Measurements from ENCODE around the gene DNAH12. TPM values are rescaled to one million over a fixed set of nuclear protein-coding genes. Genes with fewer than 3 reads are reported as not detected.

Gene DNAH12
- total RNA-seq, 6 experiments from 2014 or later, result under 0.01 to 0.29 (median 0.18) TPM; not detected in 1

- no peak overlapping the region for H3K4me3 ChIP-seq
- intact Hi-C loops (cut with DNase I), result no loop called here
- TF ChIP-seq CTCF (IDR thresholded peaks at IDR 0.05), result peak; percentile 37 to 45 (median 41)
- TF ChIP-seq POLR2A (IDR thresholded peaks at IDR 0.05), result no peak
- no peaks in the 10 kb centered on the region for H3K4me1 ChIP-seq
- no peak overlapping the region for H3K27ac ChIP-seq
- H3K27me3 ChIP-seq, result no peaks in the 10 kb centered on the region
- no peak for DNase-seq
- H3K36me3 ChIP-seq, result no peaks in the 10 kb centered on the region
- H3K9me3 ChIP-seq, result no peaks in the 10 kb centered on the region
- ATAC-seq, result peak; percentile 66 to 83 (median 74)
- WGBS (ENCODE audit: insufficient coverage, low coverage, low lambda C conversion rate, missing lambda C conversion rate), result 31% methylated on average over 4 of the region's 4 CpGs
Observed at GRCh38 chr3:57434041-57434440, 110.1 kb downstream of the DNAH12 start.

- Histone ChIP-seq H3K9me3 (no peaks in the 10 kb centered on the region), H3K27me3 (no peaks in the 10 kb centered on the region), H3K27ac (no peak overlapping the region), H3K36me3 (no peaks in the 10 kb centered on the region), H3K4me1 (no peaks in the 10 kb centered on the region), H3K4me3 (no peak overlapping the region)
- intact Hi-C loops (cut with DNase I), result no loop called here
- TF ChIP-seq CTCF (IDR thresholded peaks at IDR 0.05) (no peak), POLR2A (IDR thresholded peaks at IDR 0.05) (no peak)
- ATAC-seq (no peak), DNase-seq (no peak)
- 53% methylated on average over 3 of the region's 3 CpGs for WGBS (ENCODE audit: insufficient coverage, low coverage, low lambda C conversion rate, missing lambda C conversion rate)
Observed at GRCh38 chr3:57423335-57423734, 120.8 kb downstream of the DNAH12 start.

- Histone ChIP-seq H3K4me1 (no peaks in the 10 kb centered on the region), H3K9me3 (no peaks in the 10 kb centered on the region), H3K27ac (no peak overlapping the region), H3K4me3 (no peak overlapping the region), H3K27me3 (no peaks in the 10 kb centered on the region), H3K36me3 (no peaks in the 10 kb centered on the region)
- intact Hi-C loops (cut with DNase I), result no loop called here
- DNase-seq (no peak), ATAC-seq (no peak)
- WGBS (ENCODE audit: insufficient coverage, low coverage, low lambda C conversion rate, missing lambda C conversion rate), result 91% methylated on average over 5 of the region's 5 CpGs
- TF ChIP-seq CTCF (IDR thresholded peaks at IDR 0.05) (no peak), POLR2A (IDR thresholded peaks at IDR 0.05) (no peak)
Observed at GRCh38 chr3:57421336-57421735, 122.8 kb downstream of the DNAH12 start.

- 77% methylated on average over 2 of the region's 2 CpGs for WGBS (ENCODE audit: insufficient coverage, low coverage, low lambda C conversion rate, missing lambda C conversion rate)
- Histone ChIP-seq H3K27ac (no peak overlapping the region), H3K36me3 (no peaks in the 10 kb centered on the region), H3K27me3 (no peaks in the 10 kb centered on the region), H3K4me3 (no peak overlapping the region), H3K9me3 (no peaks in the 10 kb centered on the region), H3K4me1 (no peaks in the 10 kb centered on the region)
- DNase-seq (no peak), ATAC-seq (no peak)
- no peak for TF ChIP-seq CTCF (IDR thresholded peaks at IDR 0.05)
- no peak for TF ChIP-seq POLR2A (IDR thresholded peaks at IDR 0.05)
- intact Hi-C loops (cut with DNase I), result no loop called here
Observed at GRCh38 chr3:57420001-57420400, 124.1 kb downstream of the DNAH12 start.

- no peak overlapping the region for H3K4me3 ChIP-seq
- H3K36me3 ChIP-seq, result no peaks in the 10 kb centered on the region
- H3K4me1 ChIP-seq, result no peaks in the 10 kb centered on the region
- H3K27me3 ChIP-seq, result no peaks in the 10 kb centered on the region
- H3K9me3 ChIP-seq, result no peaks in the 10 kb centered on the region
- TF ChIP-seq CTCF (IDR thresholded peaks at IDR 0.05) (no peak), POLR2A (IDR thresholded peaks at IDR 0.05) (no peak)
- intact Hi-C loops (cut with DNase I), result no loop called here
- WGBS (ENCODE audit: insufficient coverage, low coverage, low lambda C conversion rate, missing lambda C conversion rate), result 18% methylated on average over 1 of the region's 1 CpG
- peak in 2 of 4 donors; percentile 22 to 55 for ATAC-seq
- no peak for DNase-seq
- no peak overlapping the region for H3K27ac ChIP-seq
Observed at GRCh38 chr3:57411715-57412114, 132.4 kb downstream of the DNAH12 start.

Measured in right lobe of liver (tissue), 6 donors.